ENCODE data around the gene EEF1A2.

GRCh38 chr20:63468421-63468820, 30.5 kb downstream of the EEF1A2 start:
- TF ChIP-seq CTCF (conservative IDR thresholded peaks at IDR 0.05) (no peak), EZH2 (IDR thresholded peaks at IDR 0.05; ENCODE audit: low read depth) (no peak)

Data from PC-9 (cell line).